ENCODE data around the gene TLE1.

GRCh38 chr9:81718244-81718643 lies 28.9 kb upstream of the TLE1 start:
- TF ChIP-seq SIN3A (IDR thresholded peaks at IDR 0.05; ENCODE audit: low read depth, low read length): no peak
- TF ChIP-seq, protein P1, sequence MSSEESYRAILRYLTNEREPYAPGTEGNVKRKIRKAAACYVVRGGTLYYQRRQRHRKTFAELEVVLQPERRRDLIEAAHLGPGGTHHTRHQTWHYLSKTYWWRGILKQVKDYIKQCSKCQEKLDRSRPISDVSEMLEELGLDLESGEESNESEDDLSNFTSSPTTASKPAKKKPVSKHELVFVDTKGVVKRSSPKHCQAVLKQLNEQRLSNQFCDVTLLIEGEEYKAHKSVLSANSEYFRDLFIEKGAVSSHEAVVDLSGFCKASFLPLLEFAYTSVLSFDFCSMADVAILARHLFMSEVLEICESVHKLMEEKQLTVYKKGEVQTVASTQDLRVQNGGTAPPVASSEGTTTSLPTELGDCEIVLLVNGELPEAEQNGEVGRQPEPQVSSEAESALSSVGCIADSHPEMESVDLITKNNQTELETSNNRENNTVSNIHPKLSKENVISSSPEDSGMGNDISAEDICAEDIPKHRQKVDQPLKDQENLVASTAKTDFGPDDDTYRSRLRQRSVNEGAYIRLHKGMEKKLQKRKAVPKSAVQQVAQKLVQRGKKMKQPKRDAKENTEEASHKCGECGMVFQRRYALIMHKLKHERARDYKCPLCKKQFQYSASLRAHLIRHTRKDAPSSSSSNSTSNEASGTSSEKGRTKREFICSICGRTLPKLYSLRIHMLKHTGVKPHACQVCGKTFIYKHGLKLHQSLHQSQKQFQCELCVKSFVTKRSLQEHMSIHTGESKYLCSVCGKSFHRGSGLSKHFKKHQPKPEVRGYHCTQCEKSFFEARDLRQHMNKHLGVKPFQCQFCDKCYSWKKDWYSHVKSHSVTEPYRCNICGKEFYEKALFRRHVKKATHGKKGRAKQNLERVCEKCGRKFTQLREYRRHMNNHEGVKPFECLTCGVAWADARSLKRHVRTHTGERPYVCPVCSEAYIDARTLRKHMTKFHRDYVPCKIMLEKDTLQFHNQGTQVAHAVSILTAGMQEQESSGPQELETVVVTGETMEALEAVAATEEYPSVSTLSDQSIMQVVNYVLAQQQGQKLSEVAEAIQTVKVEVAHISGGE (CRISPR knock-in tag; IDR thresholded peaks at IDR 0.05): no peak
- TF ChIP-seq, protein P2, sequence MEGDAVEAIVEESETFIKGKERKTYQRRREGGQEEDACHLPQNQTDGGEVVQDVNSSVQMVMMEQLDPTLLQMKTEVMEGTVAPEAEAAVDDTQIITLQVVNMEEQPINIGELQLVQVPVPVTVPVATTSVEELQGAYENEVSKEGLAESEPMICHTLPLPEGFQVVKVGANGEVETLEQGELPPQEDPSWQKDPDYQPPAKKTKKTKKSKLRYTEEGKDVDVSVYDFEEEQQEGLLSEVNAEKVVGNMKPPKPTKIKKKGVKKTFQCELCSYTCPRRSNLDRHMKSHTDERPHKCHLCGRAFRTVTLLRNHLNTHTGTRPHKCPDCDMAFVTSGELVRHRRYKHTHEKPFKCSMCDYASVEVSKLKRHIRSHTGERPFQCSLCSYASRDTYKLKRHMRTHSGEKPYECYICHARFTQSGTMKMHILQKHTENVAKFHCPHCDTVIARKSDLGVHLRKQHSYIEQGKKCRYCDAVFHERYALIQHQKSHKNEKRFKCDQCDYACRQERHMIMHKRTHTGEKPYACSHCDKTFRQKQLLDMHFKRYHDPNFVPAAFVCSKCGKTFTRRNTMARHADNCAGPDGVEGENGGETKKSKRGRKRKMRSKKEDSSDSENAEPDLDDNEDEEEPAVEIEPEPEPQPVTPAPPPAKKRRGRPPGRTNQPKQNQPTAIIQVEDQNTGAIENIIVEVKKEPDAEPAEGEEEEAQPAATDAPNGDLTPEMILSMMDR (IDR thresholded peaks at IDR 0.05 in 2 of 3, conservative IDR thresholded peaks at IDR 0.05 in 1 of 3; ENCODE audit: control insufficient read depth in 2 of 3, extremely low read depth in 1 of 3, insufficient read depth in 1 of 3, low read depth in 3 of 3, low read length in 3 of 3): no peak
- TF ChIP-seq RAD21 (IDR thresholded peaks at IDR 0.05; ENCODE audit: insufficient read depth, low read depth, low read length): no peak
- TF ChIP-seq IRF3 (IDR thresholded peaks at IDR 0.05): no peak
- TF ChIP-seq ATF3 (IDR thresholded peaks at IDR 0.05; ENCODE audit: borderline replicate concordance, extremely low read depth, low read depth, low read length): no peak
- TF ChIP-seq BHLHE40 (IDR thresholded peaks at IDR 0.05; ENCODE audit: borderline replicate concordance in 1 of 2, low read depth in 2 of 2, low read length in 1 of 2): no peak
- no peak for TF ChIP-seq RFX5 (IDR thresholded peaks at IDR 0.05; ENCODE audit: low read depth, low read length)
- TF ChIP-seq EZH2 (IDR thresholded peaks at IDR 0.05; ENCODE audit: borderline replicate concordance, control insufficient read depth, low read depth, low read length): no peak
- TF ChIP-seq ZNF384 (IDR thresholded peaks at IDR 0.05; ENCODE audit: borderline replicate concordance, low read depth, low read length): no peak

Measured in GM12878 (cell line).